A375 (cell line): ENCODE data around the gene DGKH. TPM values are rescaled to one million over a fixed set of nuclear protein-coding genes. Genes with fewer than 3 reads are reported as not detected.

Experiments
- small RNA-seq: library from RNA; depleted of rRNA; stranded (forward); fragments of <200 nt; gene quantifications from one replicate; pipeline ENCODE3, GENCODE V24; 2014
- total RNA-seq: library from RNA; depleted of rRNA; stranded (reverse); fragments of >200 nt; shearing (Covaris generic); gene quantifications from 2 replicates; pipeline ENCODE4 v1.2.3, GENCODE V29; 2014; rRNA removed

The DGKH gene, protein sequence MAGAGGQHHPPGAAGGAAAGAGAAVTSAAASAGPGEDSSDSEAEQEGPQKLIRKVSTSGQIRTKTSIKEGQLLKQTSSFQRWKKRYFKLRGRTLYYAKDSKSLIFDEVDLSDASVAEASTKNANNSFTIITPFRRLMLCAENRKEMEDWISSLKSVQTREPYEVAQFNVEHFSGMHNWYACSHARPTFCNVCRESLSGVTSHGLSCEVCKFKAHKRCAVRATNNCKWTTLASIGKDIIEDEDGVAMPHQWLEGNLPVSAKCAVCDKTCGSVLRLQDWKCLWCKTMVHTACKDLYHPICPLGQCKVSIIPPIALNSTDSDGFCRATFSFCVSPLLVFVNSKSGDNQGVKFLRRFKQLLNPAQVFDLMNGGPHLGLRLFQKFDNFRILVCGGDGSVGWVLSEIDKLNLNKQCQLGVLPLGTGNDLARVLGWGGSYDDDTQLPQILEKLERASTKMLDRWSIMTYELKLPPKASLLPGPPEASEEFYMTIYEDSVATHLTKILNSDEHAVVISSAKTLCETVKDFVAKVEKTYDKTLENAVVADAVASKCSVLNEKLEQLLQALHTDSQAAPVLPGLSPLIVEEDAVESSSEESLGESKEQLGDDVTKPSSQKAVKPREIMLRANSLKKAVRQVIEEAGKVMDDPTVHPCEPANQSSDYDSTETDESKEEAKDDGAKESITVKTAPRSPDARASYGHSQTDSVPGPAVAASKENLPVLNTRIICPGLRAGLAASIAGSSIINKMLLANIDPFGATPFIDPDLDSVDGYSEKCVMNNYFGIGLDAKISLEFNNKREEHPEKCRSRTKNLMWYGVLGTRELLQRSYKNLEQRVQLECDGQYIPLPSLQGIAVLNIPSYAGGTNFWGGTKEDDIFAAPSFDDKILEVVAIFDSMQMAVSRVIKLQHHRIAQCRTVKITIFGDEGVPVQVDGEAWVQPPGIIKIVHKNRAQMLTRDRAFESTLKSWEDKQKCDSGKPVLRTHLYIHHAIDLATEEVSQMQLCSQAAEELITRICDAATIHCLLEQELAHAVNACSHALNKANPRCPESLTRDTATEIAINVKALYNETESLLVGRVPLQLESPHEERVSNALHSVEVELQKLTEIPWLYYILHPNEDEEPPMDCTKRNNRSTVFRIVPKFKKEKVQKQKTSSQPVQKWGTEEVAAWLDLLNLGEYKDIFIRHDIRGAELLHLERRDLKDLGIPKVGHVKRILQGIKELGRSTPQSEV
- total RNA-seq, result 4.5 and 6.2 TPM in 2 replicates

DNA sequence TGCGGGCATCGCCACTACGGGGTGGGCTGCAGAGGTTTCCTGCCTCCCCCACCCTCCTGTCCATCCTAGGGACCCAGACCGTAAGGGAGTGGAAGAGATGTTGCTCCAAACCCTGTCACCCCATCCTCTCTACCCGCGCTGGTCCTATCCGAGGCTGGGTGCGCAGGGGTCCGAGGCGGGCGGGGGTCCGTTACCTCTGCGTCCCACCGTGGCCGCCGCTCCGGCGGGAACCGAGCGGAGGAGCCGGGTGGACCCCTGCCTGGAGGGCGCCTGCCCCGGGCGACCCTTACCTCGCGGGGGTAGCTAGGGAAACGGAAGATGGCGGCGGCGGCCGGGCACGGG lies at the start of gene DGKH:
Gene DGKH (plus strand): TSS at position 307 of the 342 bp plus-strand sequence. CDS start 126 bp downstream, outside the sequence.

DNA sequence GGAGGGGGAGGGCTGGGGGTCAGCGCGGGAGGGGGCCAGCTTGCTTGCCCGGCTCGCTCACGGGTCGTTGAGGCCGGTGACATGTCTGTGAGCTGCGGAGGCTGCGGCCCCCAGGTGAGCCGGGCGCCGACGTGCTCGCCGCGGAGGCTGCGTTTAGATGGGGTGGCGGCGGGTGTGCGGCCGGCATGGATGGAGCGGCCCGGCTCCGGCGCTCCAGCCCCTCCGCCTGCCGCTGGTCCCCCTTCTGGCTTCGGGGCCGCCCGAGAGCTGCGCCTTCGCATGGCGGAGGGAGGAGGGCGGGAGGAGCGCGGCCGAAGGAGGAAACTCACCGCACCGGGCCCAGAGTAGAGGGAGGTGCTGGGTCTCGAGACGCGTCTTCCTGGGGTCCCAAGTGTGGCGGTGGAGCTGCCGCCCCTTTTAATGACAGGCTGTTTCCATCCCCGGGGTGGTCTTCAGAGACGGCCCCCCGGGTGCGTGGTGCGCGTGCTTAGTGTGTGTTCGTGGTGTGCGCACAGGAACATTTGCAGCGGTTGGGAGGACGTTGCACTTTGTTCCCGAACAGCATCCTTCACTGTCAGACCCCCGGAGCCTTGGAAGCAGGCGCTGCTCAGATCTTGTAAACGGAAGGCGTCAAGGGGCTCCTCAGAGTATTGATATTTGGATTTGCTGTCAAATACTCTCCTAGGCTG lies 223.8 kb downstream of the DGKH start, which contains the start of gene AKAP11:
Gene AKAP11 (plus strand): TSS at position 38 of the 689 bp plus-strand sequence. CDS start 14,197 bp downstream, outside the sequence.

Small RNA genes within 50 kb of the gene (small RNA-seq; reads per million reads assigned to genes)
- gene RPS28P8, result not detected

Other genes with a start within 250 kb of the DGKH start
- gene VWA8, start 87.5 kb upstream of the DGKH start, total RNA-seq, result 10.8 and 12.7 TPM in 2 replicates
- gene AKAP11, start 223.5 kb downstream of the DGKH start, total RNA-seq, result 10.9 and 11.7 TPM in 2 replicates